Activated naive CD8-positive, alpha-beta T cell treated with anti-CD3 and anti-CD28 coated beads for 36 hours (primary cell): ENCODE results near the gene SNN. TPM values are rescaled to one million over a fixed set of nuclear protein-coding genes. Genes with fewer than 3 reads are reported as not detected.

Experiments
- DNase-seq: peaks from one replicate; pipeline ENCODE4 v3.0.0; 2021
- H3K27ac Mint-ChIP-seq: one replicate; pipeline ENCODE4 v1.8.0; 2022; ENCODE audit warnings: mild to moderate bottlenecking, moderate library complexity, mixed read lengths
- H3K27me3 Mint-ChIP-seq: one replicate; pipeline ENCODE4 v1.8.0; 2022; ENCODE audit warnings: mild to moderate bottlenecking, mixed read lengths
- H3K36me3 Mint-ChIP-seq: one replicate; pipeline ENCODE4 v1.8.0; 2021; ENCODE audit warnings: mild to moderate bottlenecking, mixed read lengths
- H3K4me1 Mint-ChIP-seq: one replicate; pipeline ENCODE4 v1.8.0; 2021; ENCODE audit warnings: mixed read lengths
- H3K4me3 Mint-ChIP-seq: one replicate; pipeline ENCODE4 v1.8.0; 2022; ENCODE audit warnings: mild to moderate bottlenecking, moderate library complexity, mixed read lengths
- H3K9me3 Mint-ChIP-seq: one replicate; pipeline ENCODE4 v1.8.0; 2022; ENCODE audit warnings: mixed read lengths
- total RNA-seq, 2 experiments: library from RNA; stranded (reverse); gene quantifications; one replicate each; pipeline ENCODE4 v1.2.3, GENCODE V29; 2021

The SNN gene
- total RNA-seq, 2 experiments from 2014 or later = 10.3 to 11.2 TPM

DNA sequence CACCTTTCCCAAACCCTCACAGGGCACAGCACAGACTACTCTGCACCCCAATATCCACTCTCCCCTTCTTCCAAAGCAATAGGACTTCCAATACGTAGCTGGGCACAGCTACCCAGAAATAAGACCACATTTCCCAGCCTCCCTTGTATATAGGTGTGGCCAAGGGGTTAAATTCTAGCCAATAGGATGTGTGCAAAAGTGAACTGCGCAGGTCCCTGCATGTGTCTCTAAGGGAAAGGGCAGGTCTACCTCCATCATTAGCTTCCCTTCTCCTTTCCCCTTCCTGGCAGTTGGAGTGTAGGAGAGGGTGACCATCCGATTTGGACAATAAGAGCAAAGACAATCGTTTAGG, 25.5 kb upstream of the SNN start:
- peaks cover 15% of the 10 kb centered on the region for H3K4me1 Mint-ChIP-seq

DNA sequence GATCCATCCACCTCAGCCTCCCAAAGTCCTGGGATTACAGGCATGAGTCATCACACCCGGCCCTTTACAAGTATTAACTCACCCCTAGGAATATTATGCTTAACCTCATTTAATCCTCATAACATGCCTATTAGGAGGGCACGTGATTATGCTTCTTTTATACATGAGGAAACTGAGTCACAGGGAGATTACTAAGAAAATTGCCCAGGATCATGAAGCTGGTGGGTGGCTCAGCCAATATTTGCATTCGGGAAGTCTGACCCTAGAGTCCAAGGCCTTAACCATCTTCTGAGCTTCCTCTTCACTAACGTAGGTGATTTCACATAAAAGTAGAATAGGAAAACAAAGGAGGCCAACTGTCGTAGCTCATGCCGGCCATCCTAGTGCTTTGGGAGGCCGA, 19.0 kb upstream of the SNN start:
- no peak for DNase-seq
- H3K4me3 Mint-ChIP-seq = no peak overlapping the region
- H3K27ac Mint-ChIP-seq = no peak overlapping the region
- peaks cover 7% of the 10 kb centered on the region for H3K4me1 Mint-ChIP-seq
- H3K9me3 Mint-ChIP-seq = no peaks in the 10 kb centered on the region
- no peaks in the 10 kb centered on the region for H3K27me3 Mint-ChIP-seq
- no peaks in the 10 kb centered on the region for H3K36me3 Mint-ChIP-seq

More for the DNA sequence above, 25.5 kb upstream of the SNN start:
- Mint-ChIP-seq H3K4me3 (no peak overlapping the region), H3K27me3 (no peaks in the 10 kb centered on the region), H3K36me3 (no peaks in the 10 kb centered on the region), H3K27ac (no peak overlapping the region), H3K9me3 (no peaks in the 10 kb centered on the region)
- no peak for DNase-seq

DNA sequence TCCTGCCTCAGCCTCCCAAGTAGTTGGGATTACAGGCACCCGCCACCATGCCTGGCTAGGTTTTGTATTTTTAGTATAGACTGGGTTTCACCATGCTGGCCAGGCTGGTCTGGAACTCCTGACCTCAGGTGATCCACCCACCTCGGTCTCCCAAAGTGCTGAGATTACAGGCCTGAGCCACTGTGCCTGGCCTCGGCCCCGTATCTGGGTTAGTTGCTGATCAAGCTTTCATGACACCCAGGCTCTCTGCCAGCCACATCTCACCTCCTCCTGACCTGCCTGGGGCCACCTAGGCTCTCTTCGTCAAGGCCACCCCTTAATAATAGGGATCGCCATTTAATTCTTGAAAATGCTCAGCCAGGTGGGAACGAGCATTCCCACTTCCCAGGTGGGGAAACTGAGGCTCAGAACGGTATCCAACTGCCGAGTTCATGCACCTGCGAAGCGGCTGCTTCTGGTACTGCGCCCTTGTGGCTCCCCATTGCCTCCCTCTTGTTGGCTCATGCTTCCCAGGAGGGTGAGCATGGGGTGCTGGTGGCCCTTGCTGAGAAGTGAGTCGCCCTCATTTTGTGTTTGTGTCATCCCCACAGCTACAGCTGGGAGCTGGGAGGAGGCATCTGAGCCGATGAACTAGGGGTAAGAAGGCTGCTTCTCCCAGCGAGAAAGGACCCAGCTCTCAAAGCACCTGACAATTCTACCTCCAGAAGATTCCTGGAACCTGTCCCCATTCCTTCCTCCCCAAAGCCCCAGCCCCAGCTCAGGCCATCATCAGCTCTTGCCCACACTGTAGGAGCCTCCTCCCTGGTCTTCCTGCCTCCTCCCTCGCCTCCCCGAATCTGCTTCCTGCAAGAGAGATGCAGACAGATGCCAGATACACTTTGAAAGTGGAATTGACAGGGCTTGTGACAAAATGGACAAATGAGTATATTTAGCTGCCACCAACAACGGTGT, 17.3 kb upstream of the SNN start:
- H3K27ac Mint-ChIP-seq = no peak overlapping the region
- H3K36me3 Mint-ChIP-seq = no peaks in the 10 kb centered on the region
- no peak overlapping the region for H3K4me3 Mint-ChIP-seq
- H3K4me1 Mint-ChIP-seq = peaks cover 13% of the 10 kb centered on the region
- no peaks in the 10 kb centered on the region for H3K27me3 Mint-ChIP-seq
- no peaks in the 10 kb centered on the region for H3K9me3 Mint-ChIP-seq
- DNase-seq = no peak

DNA sequence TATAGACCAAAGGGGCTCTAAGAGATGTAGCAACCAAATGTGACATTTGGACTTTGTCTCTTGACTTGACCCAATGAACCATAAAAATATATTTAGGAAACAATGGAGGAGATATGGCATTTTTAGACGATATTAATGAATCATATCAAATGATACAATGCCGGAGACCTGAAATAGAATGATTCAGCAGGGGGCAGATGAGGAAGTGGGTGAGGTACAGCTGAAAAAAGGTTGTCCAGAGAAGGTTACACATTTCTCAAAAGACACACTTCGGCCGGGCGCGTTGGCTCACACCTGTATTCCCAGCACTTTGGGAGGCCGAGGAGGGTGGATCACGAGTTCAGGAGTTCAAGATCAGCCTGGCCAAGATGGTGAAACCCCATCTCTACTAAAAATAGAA, 16.5 kb upstream of the SNN start:
- no peaks in the 10 kb centered on the region for H3K9me3 Mint-ChIP-seq
- no peak for DNase-seq
- no peak overlapping the region for H3K27ac Mint-ChIP-seq
- peaks cover 15% of the 10 kb centered on the region for H3K4me1 Mint-ChIP-seq
- H3K36me3 Mint-ChIP-seq = no peaks in the 10 kb centered on the region
- no peak overlapping the region for H3K4me3 Mint-ChIP-seq
- no peaks in the 10 kb centered on the region for H3K27me3 Mint-ChIP-seq

DNA sequence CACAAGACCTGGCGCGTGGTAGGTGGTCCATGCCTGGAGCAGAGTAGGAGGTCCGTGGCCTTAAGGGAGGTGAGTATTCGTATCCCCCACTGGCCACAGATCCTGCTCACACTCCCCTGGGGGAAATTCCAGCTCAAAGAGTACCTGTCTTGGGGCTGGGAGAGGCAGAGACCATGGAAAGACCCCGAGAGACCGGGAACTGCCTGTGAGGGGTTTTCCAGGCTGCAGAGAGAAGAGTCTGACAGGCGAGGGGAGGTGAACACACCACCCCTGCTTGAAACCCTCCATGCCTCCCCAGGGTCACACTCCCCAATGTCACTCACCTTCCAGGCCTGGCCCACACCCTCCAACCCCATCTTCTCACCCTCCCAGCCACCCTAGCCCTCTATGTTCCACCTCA, 12.6 kb upstream of the SNN start:
- DNase-seq = no peak
- Mint-ChIP-seq H3K9me3 (no peaks in the 10 kb centered on the region), H3K4me1 (peaks cover 17% of the 10 kb centered on the region), H3K36me3 (no peaks in the 10 kb centered on the region), H3K4me3 (no peak overlapping the region), H3K27ac (no peak overlapping the region), H3K27me3 (no peaks in the 10 kb centered on the region)

DNA sequence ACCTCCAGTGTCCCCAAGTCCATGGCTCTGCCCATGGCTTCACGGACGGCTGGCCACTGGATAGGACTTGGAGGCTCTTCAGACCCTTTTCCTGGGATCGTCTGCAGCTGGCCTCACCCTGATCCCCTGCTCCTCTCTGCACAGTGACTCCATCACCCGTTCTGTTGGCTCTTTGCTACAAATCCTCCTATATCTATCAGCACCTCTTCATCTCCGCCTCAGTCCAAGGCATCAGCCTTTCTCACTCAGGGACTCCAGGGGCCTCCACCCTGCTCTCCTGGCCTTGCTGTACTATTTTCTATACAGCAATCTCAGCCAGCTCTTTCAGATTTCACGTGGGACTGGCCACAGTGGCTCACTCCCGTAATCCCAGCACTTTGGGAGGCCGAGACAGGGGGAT, 10.7 kb upstream of the SNN start:
- Mint-ChIP-seq H3K4me3 (no peak overlapping the region), H3K4me1 (peaks cover 13% of the 10 kb centered on the region), H3K9me3 (no peaks in the 10 kb centered on the region), H3K27ac (no peak overlapping the region), H3K27me3 (no peaks in the 10 kb centered on the region), H3K36me3 (no peaks in the 10 kb centered on the region)
- DNase-seq = no peak

DNA sequence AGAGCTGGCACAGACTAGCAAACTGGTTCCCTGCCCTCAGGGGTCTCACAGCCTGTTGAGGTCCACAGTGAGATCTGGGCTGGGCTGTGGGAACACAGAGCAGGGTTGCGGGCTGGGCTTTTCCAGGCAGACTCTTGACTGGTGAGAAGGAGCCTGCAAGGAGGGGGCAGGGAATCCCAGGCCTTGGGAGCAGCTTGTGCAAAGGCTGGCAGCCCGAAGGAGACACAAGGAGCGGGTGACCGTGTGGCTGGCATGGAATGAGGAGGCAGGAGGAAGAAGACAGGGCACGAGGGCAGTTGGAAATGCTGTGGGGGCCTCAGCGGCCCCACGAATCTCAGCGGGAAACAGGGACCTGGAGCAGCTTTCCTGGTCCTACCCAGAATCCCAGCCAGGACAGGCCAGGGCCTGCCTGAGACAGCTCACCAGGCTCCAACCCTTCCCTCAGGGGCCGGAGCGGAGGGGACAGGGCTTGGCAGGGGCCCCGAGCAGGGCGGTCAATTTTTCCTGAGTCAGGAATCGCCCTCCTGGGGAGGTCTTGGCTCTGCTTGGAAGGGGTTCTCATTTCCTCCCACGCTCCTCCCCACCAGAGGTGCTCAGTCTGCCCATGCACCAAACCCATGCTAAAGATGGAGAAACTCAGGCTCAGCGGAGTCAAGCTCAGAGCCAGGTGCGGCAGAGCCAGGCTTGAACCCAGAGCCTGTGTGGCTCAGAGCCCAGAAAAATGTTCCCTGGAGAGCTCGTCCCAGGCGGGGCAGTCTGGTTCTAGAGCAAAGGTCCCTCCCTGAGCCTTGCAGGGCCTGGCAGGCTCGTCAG, 9.2 kb upstream of the SNN start:
- no peak overlapping the region for H3K27ac Mint-ChIP-seq
- DNase-seq = no peak
- no peaks in the 10 kb centered on the region for H3K36me3 Mint-ChIP-seq
- no peak overlapping the region for H3K4me3 Mint-ChIP-seq
- no peaks in the 10 kb centered on the region for H3K9me3 Mint-ChIP-seq
- H3K27me3 Mint-ChIP-seq = no peaks in the 10 kb centered on the region
- H3K4me1 Mint-ChIP-seq = peaks cover 20% of the 10 kb centered on the region

DNA sequence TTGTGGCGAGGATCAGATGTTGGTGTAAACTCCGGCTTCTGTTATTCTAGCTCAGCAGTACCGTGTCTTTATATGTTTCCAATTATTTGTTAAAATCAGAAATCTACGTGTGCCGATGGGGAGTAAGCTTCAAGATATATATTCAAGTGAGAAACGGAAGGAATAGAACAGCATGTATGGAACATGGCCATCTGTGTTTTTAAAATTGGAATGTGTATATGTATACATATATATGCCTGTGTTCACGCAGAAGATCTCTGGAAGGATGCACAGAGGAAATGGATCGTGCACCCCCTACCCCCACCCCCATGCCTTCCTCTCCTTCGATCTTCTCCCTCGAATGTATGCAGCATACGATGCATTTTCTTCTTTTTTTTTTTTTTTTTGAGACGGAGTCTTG, 7.7 kb upstream of the SNN start:
- Mint-ChIP-seq H3K36me3 (no peaks in the 10 kb centered on the region), H3K9me3 (no peaks in the 10 kb centered on the region), H3K4me1 (peaks cover 25% of the 10 kb centered on the region), H3K27me3 (no peaks in the 10 kb centered on the region), H3K27ac (no peak overlapping the region), H3K4me3 (no peak overlapping the region)
- no peak for DNase-seq

DNA sequence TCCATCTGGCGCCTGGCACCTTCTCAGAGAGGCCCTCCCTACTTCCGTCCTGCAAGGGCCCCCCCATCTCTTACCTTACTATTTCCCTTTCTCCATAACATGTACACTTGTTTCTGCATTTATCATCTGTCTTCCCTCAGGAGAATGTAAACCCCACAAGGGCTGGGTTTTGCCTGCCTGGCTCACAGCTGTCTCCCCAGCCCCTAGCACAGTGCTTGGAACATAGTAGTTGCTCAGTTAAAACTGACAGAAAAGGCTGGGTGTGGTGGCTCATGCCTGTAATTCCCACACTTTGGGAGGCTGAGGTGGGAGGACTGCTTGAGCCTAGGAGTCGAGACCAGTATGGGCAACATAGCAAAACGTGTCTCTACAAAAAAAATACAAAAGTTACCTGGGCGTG, 5.7 kb upstream of the SNN start:
- H3K27ac Mint-ChIP-seq = no peak overlapping the region
- no peak overlapping the region for H3K4me3 Mint-ChIP-seq
- H3K27me3 Mint-ChIP-seq = no peaks in the 10 kb centered on the region
- peaks cover 2% of the 10 kb centered on the region for H3K36me3 Mint-ChIP-seq
- DNase-seq = no peak
- peaks cover 35% of the 10 kb centered on the region for H3K4me1 Mint-ChIP-seq
- H3K9me3 Mint-ChIP-seq = no peaks in the 10 kb centered on the region

DNA sequence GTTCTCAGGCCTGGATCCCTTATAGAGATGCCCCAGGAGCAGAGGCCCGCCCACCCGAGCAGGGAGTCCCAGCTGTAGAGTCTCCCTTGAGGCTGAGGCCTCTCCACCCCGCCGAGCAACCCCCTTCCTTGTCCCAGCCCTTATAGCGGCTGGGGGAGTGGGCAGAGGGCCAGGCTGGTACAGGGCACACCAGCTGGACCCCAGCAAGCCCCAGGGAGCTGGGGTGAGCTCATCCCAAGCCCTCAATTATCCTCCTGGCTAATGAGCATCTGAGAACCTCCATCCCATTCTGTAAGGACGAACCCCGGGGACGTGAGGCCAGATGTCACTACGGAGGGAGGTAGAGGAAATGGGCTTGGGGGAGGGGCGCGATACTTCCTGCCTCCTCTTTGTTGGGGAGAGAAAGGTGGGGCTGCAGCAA, 3.2 kb upstream of the SNN start:
- Mint-ChIP-seq H3K36me3 (peaks cover 2% of the 10 kb centered on the region), H3K27me3 (no peaks in the 10 kb centered on the region), H3K4me1 (peaks cover 44% of the 10 kb centered on the region), H3K27ac (peak overlapping the region; percentile 83), H3K9me3 (no peaks in the 10 kb centered on the region), H3K4me3 (peak overlapping the region; percentile 64)
- no peak for DNase-seq

DNA sequence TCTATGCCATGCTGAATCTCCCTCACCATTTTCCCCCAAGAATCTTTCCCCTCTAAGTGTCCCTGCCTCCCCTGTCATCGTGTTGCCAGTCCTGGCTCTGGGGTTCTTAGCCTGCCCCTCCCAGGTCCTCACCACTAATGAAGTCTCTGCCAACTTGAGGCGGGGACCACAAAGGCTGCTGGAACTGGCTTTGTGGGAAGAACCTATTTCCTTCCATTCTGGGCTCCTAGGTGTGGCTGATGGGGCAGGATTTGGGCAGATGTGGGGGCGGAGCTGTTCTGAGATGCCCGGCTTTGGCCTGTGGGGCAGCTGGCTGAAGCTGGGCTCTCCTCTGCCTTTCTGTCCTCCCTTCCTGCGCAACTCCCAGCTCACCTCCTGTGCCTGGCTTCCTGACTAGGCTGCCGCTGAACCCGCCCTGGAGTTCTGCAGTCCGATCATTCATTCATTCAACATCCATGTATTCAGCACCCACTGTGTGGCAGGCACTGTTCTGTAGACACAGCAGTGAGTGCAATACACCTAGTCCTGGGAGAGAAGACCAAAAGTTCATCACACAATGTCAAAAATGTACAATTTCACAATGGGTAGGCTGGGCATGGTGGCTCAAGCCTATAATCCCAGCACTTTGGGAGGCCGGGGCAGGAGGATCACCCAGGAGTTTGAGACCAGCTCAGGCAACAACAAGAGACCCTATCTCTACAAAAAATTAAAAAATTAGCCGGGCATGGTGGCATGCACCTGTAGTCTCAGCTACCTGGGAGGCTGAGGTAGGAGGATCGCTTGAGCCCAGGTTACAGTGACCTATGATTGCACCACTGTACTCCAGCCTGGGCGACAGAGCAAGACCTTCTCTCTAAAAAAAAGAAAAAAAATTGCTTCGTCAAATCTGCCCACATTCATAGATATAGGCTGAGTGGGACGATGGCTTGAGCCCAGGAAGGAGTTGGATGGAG, 1.9 kb upstream of the SNN start:
- H3K9me3 Mint-ChIP-seq = no peaks in the 10 kb centered on the region
- H3K4me3 Mint-ChIP-seq = peak overlapping the region; percentile 50
- H3K27me3 Mint-ChIP-seq = no peaks in the 10 kb centered on the region
- H3K4me1 Mint-ChIP-seq = peaks cover 53% of the 10 kb centered on the region
- no peak overlapping the region for H3K27ac Mint-ChIP-seq
- no peak for DNase-seq
- H3K36me3 Mint-ChIP-seq = peaks cover 4% of the 10 kb centered on the region

DNA sequence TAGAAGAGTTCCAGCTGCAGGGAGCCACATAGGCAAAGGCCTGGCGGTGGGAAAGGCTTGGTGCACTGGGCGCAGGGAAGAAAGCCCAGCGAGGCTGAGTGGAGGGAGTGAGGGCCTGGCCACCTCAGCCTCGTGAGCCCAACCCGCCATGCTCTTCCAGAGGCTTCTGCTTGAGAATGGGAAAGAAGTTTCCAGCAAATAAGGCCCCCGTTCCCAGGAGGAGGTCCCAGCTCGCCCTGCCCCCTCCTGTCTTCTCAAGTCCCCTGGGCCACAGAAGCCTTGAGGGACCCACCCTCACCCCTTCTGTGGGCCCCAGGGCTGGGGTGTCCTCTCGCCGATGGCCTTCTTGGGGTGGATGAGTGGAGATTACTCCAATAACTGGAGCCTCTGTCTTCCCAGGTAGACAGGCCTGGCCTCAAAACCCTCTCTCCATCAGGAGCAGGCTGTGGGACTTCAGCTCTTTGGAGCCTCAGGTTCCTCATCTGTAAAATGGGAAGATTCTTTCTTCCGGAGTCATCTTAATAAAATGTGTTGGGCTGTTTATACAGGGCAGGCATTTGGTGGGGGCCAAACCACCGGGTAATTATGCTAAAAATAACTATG, 933 bp upstream of the SNN start:
- no peak for DNase-seq

DNA sequence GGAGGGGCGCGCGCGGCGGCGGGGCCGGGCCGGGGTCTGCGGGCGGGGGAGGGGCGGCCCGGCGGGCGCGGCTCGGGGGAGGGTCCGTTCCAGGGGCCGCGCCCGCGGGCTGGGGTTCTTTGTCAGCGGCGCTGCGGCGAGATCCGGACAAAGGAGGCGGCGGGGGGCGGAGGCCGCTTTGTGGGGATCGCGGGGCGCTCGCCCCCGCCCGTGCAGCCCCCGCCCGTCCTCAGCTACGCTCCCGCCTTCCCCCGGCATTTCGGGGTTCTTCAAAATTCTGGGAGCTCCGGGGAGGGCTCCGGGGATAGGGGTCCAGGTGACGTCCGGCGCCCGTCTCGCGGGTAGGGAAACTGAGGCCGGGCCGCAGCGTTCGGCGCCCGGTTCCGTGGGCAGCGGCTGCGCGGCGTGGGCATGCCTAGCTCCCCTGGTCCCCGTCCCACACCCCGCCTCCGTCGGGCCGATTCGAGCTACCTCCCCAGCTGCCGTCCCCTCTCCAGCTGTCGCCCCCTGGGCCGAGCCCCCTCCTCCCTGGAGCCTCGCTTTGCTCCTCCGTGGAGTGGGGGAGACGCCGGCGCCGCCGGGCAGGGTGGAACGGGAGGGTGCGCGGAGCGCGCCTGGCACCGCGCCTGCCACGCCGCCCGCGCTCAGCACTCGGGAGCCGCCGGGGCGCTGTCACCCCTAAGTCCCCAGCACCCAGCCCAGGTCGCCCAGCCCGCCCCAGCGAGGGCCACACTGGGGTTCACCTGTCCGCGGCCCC, 546 bp downstream of the SNN start:
- peak; percentile 42 for DNase-seq

More for the DNA sequence above, 933 bp upstream of the SNN start:
- H3K27me3 Mint-ChIP-seq = no peaks in the 10 kb centered on the region
- H3K9me3 Mint-ChIP-seq = no peaks in the 10 kb centered on the region
- peaks cover 59% of the 10 kb centered on the region for H3K4me1 Mint-ChIP-seq
- peaks cover 4% of the 10 kb centered on the region for H3K36me3 Mint-ChIP-seq
- peak overlapping the region; percentile 62 for H3K4me3 Mint-ChIP-seq
- H3K27ac Mint-ChIP-seq = no peak overlapping the region

More for the DNA sequence above, 546 bp downstream of the SNN start:
- H3K27ac Mint-ChIP-seq = no peak overlapping the region
- no peaks in the 10 kb centered on the region for H3K27me3 Mint-ChIP-seq
- no peaks in the 10 kb centered on the region for H3K9me3 Mint-ChIP-seq
- H3K4me1 Mint-ChIP-seq = peaks cover 65% of the 10 kb centered on the region
- H3K36me3 Mint-ChIP-seq = peaks cover 4% of the 10 kb centered on the region
- H3K4me3 Mint-ChIP-seq = peak overlapping the region; percentile 77
